SK-N-MC (cell line): ENCODE measurements around the gene PCBP4.

Experiments
- EZH2 ChIP-seq: fragments of 200-600 bp; sonication (generic); IDR thresholded peaks from one replicate; pipeline ENCODE4 v1.6.1; 2017; ENCODE audit warnings: antibody characterized with exemption
- FOXP2 ChIP-seq: optimal IDR thresholded peaks from 2 replicates; pipeline ENCODE3; 2011; ENCODE audit warnings: mild to moderate bottlenecking, moderate library complexity; ENCODE audit not compliant: insufficient read depth; ENCODE audit errors: extremely low read length, control extremely low read depth
- POLR2AphosphoS5 ChIP-seq: IDR thresholded peaks from 2 replicates; pipeline ENCODE4 v1.6.1; 2012; ENCODE audit warnings: mild to moderate bottlenecking, low read depth, low read length, borderline replicate concordance

- TF ChIP-seq FOXP2 (no peak), POLR2AphosphoS5 (no peak), EZH2 (no peak)
Observed at GRCh38 chr3:51934139-51934850, 33.0 kb downstream of the PCBP4 start.
